C4-2B (cell line): ENCODE results near the gene WT1.

Experiments
- H3K27ac ChIP-seq: fragments of 450-650 bp; 2 replicates; pipeline ENCODE4 v1.5.1; 2017
- ZFX ChIP-seq: fragments of 450-650 bp; IDR thresholded peaks from 2 replicates; pipeline ENCODE4 v1.6.1; 2017
- TF ChIP-seq, protein P1 (sequence below): fragments of 450-650 bp; conservative IDR thresholded peaks from 2 replicates; pipeline ENCODE4 v1.5.1; 2017; ENCODE audit warnings: mild to moderate bottlenecking

WT1 gene

DNA sequence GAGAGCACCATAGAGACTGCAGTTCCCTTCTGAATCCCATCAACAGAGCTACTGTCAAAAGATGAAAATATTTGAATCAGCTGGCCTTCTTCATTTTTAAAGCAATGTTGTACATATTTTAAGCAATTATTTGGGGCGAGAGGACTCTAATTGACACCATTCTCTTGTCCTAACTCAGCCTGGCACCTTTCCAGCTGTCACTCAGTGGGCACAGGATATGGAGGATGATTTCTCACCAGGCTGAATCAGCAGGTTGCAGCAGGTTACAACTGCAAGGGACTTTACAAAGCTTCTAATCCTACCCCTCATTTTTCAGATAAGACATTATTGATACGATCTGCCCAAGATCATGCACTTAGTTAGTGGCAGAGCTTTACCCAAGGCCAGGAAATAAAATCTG lies 11.9 kb upstream of the WT1 start:
- H3K27ac ChIP-seq = no peak overlapping the region
- no peak for TF ChIP-seq ZFX

GRCh38 chr11:32446227-32446626 lies 10.9 kb upstream of the WT1 start:
- no peak overlapping the region for H3K27ac ChIP-seq
- TF ChIP-seq, protein P1, sequence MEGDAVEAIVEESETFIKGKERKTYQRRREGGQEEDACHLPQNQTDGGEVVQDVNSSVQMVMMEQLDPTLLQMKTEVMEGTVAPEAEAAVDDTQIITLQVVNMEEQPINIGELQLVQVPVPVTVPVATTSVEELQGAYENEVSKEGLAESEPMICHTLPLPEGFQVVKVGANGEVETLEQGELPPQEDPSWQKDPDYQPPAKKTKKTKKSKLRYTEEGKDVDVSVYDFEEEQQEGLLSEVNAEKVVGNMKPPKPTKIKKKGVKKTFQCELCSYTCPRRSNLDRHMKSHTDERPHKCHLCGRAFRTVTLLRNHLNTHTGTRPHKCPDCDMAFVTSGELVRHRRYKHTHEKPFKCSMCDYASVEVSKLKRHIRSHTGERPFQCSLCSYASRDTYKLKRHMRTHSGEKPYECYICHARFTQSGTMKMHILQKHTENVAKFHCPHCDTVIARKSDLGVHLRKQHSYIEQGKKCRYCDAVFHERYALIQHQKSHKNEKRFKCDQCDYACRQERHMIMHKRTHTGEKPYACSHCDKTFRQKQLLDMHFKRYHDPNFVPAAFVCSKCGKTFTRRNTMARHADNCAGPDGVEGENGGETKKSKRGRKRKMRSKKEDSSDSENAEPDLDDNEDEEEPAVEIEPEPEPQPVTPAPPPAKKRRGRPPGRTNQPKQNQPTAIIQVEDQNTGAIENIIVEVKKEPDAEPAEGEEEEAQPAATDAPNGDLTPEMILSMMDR = no peak
- no peak for TF ChIP-seq ZFX

GRCh38 chr11:32444186-32444585 lies 8.8 kb upstream of the WT1 start:
- no peak for TF ChIP-seq ZFX
- TF ChIP-seq, protein P1 = no peak
- no peak overlapping the region for H3K27ac ChIP-seq

DNA sequence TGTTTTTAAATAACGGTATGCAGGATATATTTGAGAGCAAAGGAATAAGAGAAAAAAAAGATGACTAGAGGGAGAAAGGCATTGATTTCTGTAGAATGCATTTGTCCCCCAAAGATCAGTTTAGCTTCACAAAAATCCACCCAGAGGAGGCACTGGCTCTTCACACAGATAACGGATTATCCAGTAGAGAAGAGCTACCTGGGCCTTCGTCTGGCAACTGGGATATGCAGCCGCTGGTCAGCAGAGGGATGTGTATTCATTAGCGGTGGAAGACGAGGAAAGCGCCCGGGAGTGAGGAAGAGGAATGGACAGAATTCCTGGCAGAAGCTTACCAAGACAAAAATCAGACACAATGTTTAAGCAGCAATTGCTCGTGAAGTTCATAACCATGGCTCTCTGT lies 5.6 kb upstream of the WT1 start:
- no peak overlapping the region for H3K27ac ChIP-seq
- TF ChIP-seq ZFX = no peak
- TF ChIP-seq, protein P1 = no peak

GRCh38 chr11:32440312-32440908 lies 5.1 kb upstream of the WT1 start:
- TF ChIP-seq, protein P1 = no peak
- TF ChIP-seq ZFX = no peak
- H3K27ac ChIP-seq = no peak overlapping the region

DNA sequence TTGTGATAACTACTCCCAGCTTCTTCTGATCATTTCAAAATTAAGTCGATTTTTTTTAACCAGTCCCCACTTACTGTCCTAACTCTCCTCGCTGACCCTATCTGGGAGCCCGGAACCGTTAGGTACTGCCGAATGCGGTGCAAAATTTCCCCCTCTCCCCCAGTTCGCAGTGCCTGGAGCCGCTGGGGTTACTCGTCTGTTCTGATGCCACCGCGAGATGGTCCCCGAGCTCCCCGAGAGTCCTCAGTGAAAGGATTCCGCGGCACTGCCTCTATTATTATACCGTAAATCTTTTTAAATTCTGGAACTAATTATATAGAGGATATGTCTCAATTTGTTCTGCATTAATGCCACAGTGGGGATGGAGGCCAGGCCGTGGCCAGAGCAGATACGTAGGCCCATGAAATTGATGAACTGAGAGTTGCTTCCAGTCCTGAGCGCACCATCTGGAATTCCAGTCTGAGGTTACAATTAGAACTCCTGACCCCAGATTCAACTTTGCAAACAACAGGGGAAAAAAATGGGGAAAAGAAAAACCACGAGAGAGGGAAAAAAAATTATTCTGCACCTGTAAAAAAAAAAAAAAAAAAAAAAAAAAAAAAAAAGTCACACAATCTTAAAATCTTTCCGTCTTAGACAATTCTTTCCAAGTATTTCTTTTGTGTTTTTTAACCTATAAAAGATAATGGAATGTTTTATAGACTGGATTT lies 4.3 kb upstream of the WT1 start:
- TF ChIP-seq, protein P1 = no peak
- H3K27ac ChIP-seq = no peak overlapping the region; the same call in 1 of the 2 replicates

GRCh38 chr11:32438866-32439489 lies 3.6 kb upstream of the WT1 start:
- H3K27ac ChIP-seq = no peak overlapping the region; the same call in 1 of the 2 replicates
- TF ChIP-seq, protein P1 = no peak
- TF ChIP-seq ZFX = no peak
